ENCODE data around the gene FAM32A. TPM values are rescaled to one million over a fixed set of nuclear protein-coding genes. Genes with fewer than 3 reads are reported as not detected.

Gene FAM32A
- total and polyA plus RNA-seq, 8 donors: 14.8 to 48.6 (median 24.1) TPM

- TF ChIP-seq CTCF (IDR thresholded peaks at IDR 0.05): no peak
- DNase-seq: peak in 1 of 6 donors; percentile 65
- FAIRE-seq: no peak
- 91 to 93% methylated on average over 21 of the region's 21 CpGs for WGBS, 2 donors
- ATAC-seq: no peak
- H3K9me3 ChIP-seq: no peaks in the 10 kb centered on the region
- H3K27me3 ChIP-seq: no peaks in the 10 kb centered on the region
- intact Hi-C loops (cut with DNase I): no loop called here
- no peak overlapping the region for H3K27ac ChIP-seq
- no peak overlapping the region for H3K4me3 ChIP-seq
- peaks cover 0 to 20% (median 9%) of the 10 kb centered on the region in 3 donors for H3K36me3 ChIP-seq
- no peaks in the 10 kb centered on the region for H3K4me1 ChIP-seq
Observed at GRCh38 chr19:16227837-16228636, 42.8 kb downstream of the FAM32A start.

GRCh38 chr19:16228637-16229321 lies 43.6 kb downstream of the FAM32A start:
- DNase-seq (peak in 1 of 6 donors; percentile 54), ATAC-seq (no peak), FAIRE-seq (no peak)
- Histone ChIP-seq H3K27ac (no peak overlapping the region), H3K9me3 (no peaks in the 10 kb centered on the region), H3K27me3 (no peaks in the 10 kb centered on the region), H3K4me3 (no peak overlapping the region), H3K36me3 (peaks cover 0 to 20% (median 9%) of the 10 kb centered on the region in 3 donors), H3K4me1 (no peaks in the 10 kb centered on the region)
- 84 to 90% methylated on average over 21 of the region's 21 CpGs for WGBS, 2 donors
- intact Hi-C loops (cut with DNase I): no loop called here
- TF ChIP-seq CTCF (IDR thresholded peaks at IDR 0.05): no peak

GRCh38 chr19:16229322-16229641 lies 44.1 kb downstream of the FAM32A start:
- Histone ChIP-seq H3K27ac (no peak overlapping the region), H3K27me3 (no peaks in the 10 kb centered on the region), H3K36me3 (peaks cover 0 to 20% (median 9%) of the 10 kb centered on the region in 3 donors), H3K4me3 (no peak overlapping the region), H3K9me3 (no peaks in the 10 kb centered on the region), H3K4me1 (no peaks in the 10 kb centered on the region)
- no peak for TF ChIP-seq CTCF (IDR thresholded peaks at IDR 0.05)
- no peak for ATAC-seq
- WGBS, 2 donors: 94 to 95% methylated on average over 9 of the region's 9 CpGs
- DNase-seq: no peak
- FAIRE-seq: no peak
- intact Hi-C loops (cut with DNase I): no loop called here

GRCh38 chr19:16232127-16232526 lies 46.9 kb downstream of the FAM32A start:
- FAIRE-seq: no peak
- intact Hi-C loops (cut with DNase I): no loop called here
- DNase-seq: no peak
- Histone ChIP-seq H3K27ac (no peak overlapping the region), H3K4me3 (no peak overlapping the region), H3K36me3 (peaks cover 0 to 20% (median 9%) of the 10 kb centered on the region in 3 donors), H3K4me1 (no peaks in the 10 kb centered on the region), H3K9me3 (no peaks in the 10 kb centered on the region), H3K27me3 (no peaks in the 10 kb centered on the region)
- WGBS, 2 donors: 95 to 96% methylated on average over 16 of the region's 16 CpGs
- ATAC-seq: no peak
- no peak for TF ChIP-seq CTCF (IDR thresholded peaks at IDR 0.05)

GRCh38 chr19:16232568-16232967 lies 47.4 kb downstream of the FAM32A start:
- no peak for FAIRE-seq
- 91 to 92% methylated on average over 13 of the region's 13 CpGs for WGBS, 2 donors
- Histone ChIP-seq H3K27ac (no peak overlapping the region), H3K4me1 (no peaks in the 10 kb centered on the region), H3K36me3 (peaks cover 0 to 18% (median 9%) of the 10 kb centered on the region in 3 donors), H3K4me3 (no peak overlapping the region), H3K27me3 (no peaks in the 10 kb centered on the region), H3K9me3 (no peaks in the 10 kb centered on the region)
- no peak for ATAC-seq
- TF ChIP-seq CTCF (IDR thresholded peaks at IDR 0.05): no peak
- intact Hi-C loops (cut with DNase I): no loop called here
- peak in 1 of 6 donors; percentile 75 for DNase-seq

Data from pancreas (tissue), 10 donors.